ENCODE data around the gene VAMP2. TPM values are rescaled to one million over a fixed set of nuclear protein-coding genes. Genes with fewer than 3 reads are reported as not detected.

Gene VAMP2
- polyA plus RNA-seq, 2 of the 4 experiments (the other 2 are of a cell fraction), result 19.2 to 21.7 TPM

GRCh38 chr17:8166731-8167130 lies 4.0 kb upstream of the VAMP2 start:
- CTCF ChIA-PET, result interaction anchor here (1.4 to 2.1 kb wide), 7 partner anchors 8 to 47 kb away, joined by 3 to 16 read pairs (median 7); no protein-coding TSS in a partner anchor
- POLR2A ChIA-PET, result no interaction called here

GRCh38 chr17:8164815-8165131 lies 2.0 kb upstream of the VAMP2 start:
- ChIA-PET CTCF (interaction anchor here (0.8 to 7.5 kb wide), 5 partner anchors 9 to 91 kb away, joined by 3 to 116 read pairs (median 6); partner anchors contain the start of genes ALOXE3 and HES7), POLR2A (interaction anchor here (1.5 kb wide), 1 partner anchor 9 kb away, joined by 22 read pairs; no protein-coding TSS in a partner anchor)
- FAIRE-seq (no peak), ATAC-seq (no peak), DNase-seq (ENCODE audit: low read depth in 1 of 2, low spot score in 1 of 2) (no peak)
- Histone ChIP-seq H3K4me3 (no peak overlapping the region), H3K9me3 (no peaks in the 10 kb centered on the region), H3K27ac (peak overlapping the region; percentile 92 to 98), H3K4me2 (peak overlapping the region; percentile 85), H3K4me1 (peaks cover 34% of the 10 kb centered on the region)
- TF ChIP-seq ATOH8 (CRISPR knock-in tag; IDR thresholded peaks at IDR 0.05; ENCODE audit: low read depth) (no peak), HEYL (CRISPR knock-in tag; IDR thresholded peaks at IDR 0.05) (no peak), ELK1 (IDR thresholded peaks at IDR 0.05; ENCODE audit: low read depth, low read length) (no peak), GATA3 (IDR thresholded peaks at IDR 0.05; ENCODE audit: borderline replicate concordance) (no peak), PBX3 (IDR thresholded peaks at IDR 0.05) (no peak), CHD2 (IDR thresholded peaks at IDR 0.05; ENCODE audit: low read length, partially characterized antibody) (no peak), RNF2 (IDR thresholded peaks at IDR 0.05; ENCODE audit: borderline replicate concordance, low read depth) (no peak), CBX8 (IDR thresholded peaks at IDR 0.05) (no peak), CHD4 (IDR thresholded peaks at IDR 0.05; ENCODE audit: borderline replicate concordance) (no peak), NR3C1 (IDR thresholded peaks at IDR 0.05) (no peak), POLR2A (IDR thresholded peaks at IDR 0.05; ENCODE audit: low read length) (no peak), KDM1A (IDR thresholded peaks at IDR 0.05; ENCODE audit: low read depth) (no peak), BHLHE40 (IDR thresholded peaks at IDR 0.05; ENCODE audit: low read depth, low read length) (no peak), HES2 (IDR thresholded peaks at IDR 0.05) (no peak), HOXA7 (CRISPR knock-in tag; IDR thresholded peaks at IDR 0.05) (no peak), MAZ (IDR thresholded peaks at IDR 0.05; ENCODE audit: borderline replicate concordance, low read depth, low read length) (no peak)
- WGBS (ENCODE audit: missing lambda C conversion rate), result 83% methylated on average over 6 of the region's 6 CpGs

More at GRCh38 chr17:8166731-8167130, 4.0 kb upstream of the VAMP2 start:
- Histone ChIP-seq H3K9me3 (no peaks in the 10 kb centered on the region), H3K4me1 (peaks cover 20% of the 10 kb centered on the region), H3K27ac (no peak overlapping the region), H3K4me2 (no peak overlapping the region), H3K4me3 (no peak overlapping the region)
- FAIRE-seq, result no peak
- TF ChIP-seq HDAC2 (IDR thresholded peaks at IDR 0.05) (no peak), HOXA7 (CRISPR knock-in tag; IDR thresholded peaks at IDR 0.05) (no peak), KDM5A (IDR thresholded peaks at IDR 0.05) (no peak), NR3C1 (IDR thresholded peaks at IDR 0.05) (no peak)
- ATAC-seq, result no peak
- DNase-seq (ENCODE audit: low read depth in 1 of 2, low spot score in 1 of 2), result no peak
- 93% methylated on average over 6 of the region's 6 CpGs for WGBS (ENCODE audit: missing lambda C conversion rate)

GRCh38 chr17:8163978-8164814 lies 1.4 kb upstream of the VAMP2 start:
- Histone ChIP-seq H3K4me2 (peak overlapping the region; percentile 85), H3K4me1 (peaks cover 34% of the 10 kb centered on the region), H3K4me3 (no peak overlapping the region), H3K27ac (peak overlapping the region; percentile 92 to 98), H3K9me3 (no peaks in the 10 kb centered on the region)
- no peak for FAIRE-seq
- TF ChIP-seq MAX (IDR thresholded peaks at IDR 0.05) (0 out of 2 replicates have a peak, but pooled peaks have one; percentile 35), HOXA7 (CRISPR knock-in tag; IDR thresholded peaks at IDR 0.05) (no peak), RNF2 (IDR thresholded peaks at IDR 0.05; ENCODE audit: borderline replicate concordance, low read depth) (no peak), JUN (IDR thresholded peaks at IDR 0.05) (0 out of 5 replicates have a peak, but pooled peaks of 1 of the 2 experiments have one; percentile 49)
- peak; percentile 48 to 76 for DNase-seq (ENCODE audit: low read depth in 1 of 2, low spot score in 1 of 2)
- peak; percentile 33 to 57; a peak in 5 of 6 replicates for ATAC-seq
- 26% methylated on average over 11 of the region's 13 CpGs for WGBS (ENCODE audit: missing lambda C conversion rate)
- ChIA-PET CTCF (interaction anchor here (0.8 to 7.5 kb wide), 6 partner anchors 9 to 90 kb away, joined by 3 to 116 read pairs (median 6); partner anchors contain the start of genes ALOXE3 and HES7), POLR2A (interaction anchor here (0.6 to 1.5 kb wide), 3 partner anchors 9 to 285 kb away, joined by 3 to 22 read pairs (median 3); no protein-coding TSS in a partner anchor)
